Cardiac fibroblast (primary cell): ENCODE measurements around the gene RPS6KA5.

ENCODE experiments used
- DNase-seq, 2 donors: peaks; one replicate each; pipeline versions ENCODE4 v3.0.0 to v3.0.0-alpha.2; 2010; ENCODE audit warnings: low read depth in 2 of 2
- H3K4me3 ChIP-seq, 2 donors: replicated peaks in 1 of 2; 1 replicate in 1 of 2; 2 replicates in 1 of 2; pipeline ENCODE4 v1.5.1; 2011; ENCODE audit warnings: low read depth in 2 of 2, low read length in 2 of 2, mild to moderate bottlenecking in 2 of 2, moderate library complexity in 1 of 2
- CTCF ChIP-seq: IDR thresholded peaks from one replicate; pipeline ENCODE4 v1.5.1; 2011; ENCODE audit warnings: low read depth, mild to moderate bottlenecking, low read length, inconsistent platforms

RPS6KA5 gene

GRCh38 chr14:90799420-90799819 is 261.0 kb downstream of the RPS6KA5 start:
- DNase-seq: no peak
- TF ChIP-seq CTCF: no peak
- no peak overlapping the region for H3K4me3 ChIP-seq

GRCh38 chr14:90797919-90798318 is 262.5 kb downstream of the RPS6KA5 start:
- TF ChIP-seq CTCF: no peak
- no peak for DNase-seq
- no peak overlapping the region for H3K4me3 ChIP-seq
